CD4-positive, alpha-beta T cell (primary cell): ENCODE measurements around the gene MSGN1. TPM values are rescaled to one million over a fixed set of nuclear protein-coding genes. Genes with fewer than 3 reads are reported as not detected.

Source experiments
- ATAC-seq: fragments of 200-7000 bp; cut with Tn5 transposase; one replicate; pipeline ENCODE4 v1.10.0; 2022; ENCODE audit warnings: mild to moderate bottlenecking; ENCODE audit not compliant: poor library complexity
- CTCF ChIA-PET: fragments of 350-600 bp; sonication (Branson Sonifier 250); formaldehyde crosslinking; loops from one replicate; lab custom pipeline; 2021; ENCODE audit warnings: antibody characterized with exemption, inconsistent platforms; lab: Charles Lee
- POLR2A ChIA-PET: fragments of 350-600 bp; sonication (Branson Sonifier 250); formaldehyde crosslinking; loops from one replicate; lab custom pipeline; 2021; ENCODE audit warnings: antibody characterized with exemption, inconsistent platforms; lab: Charles Lee
- DNase-seq, 14 experiments: peaks; one replicate each; pipeline ENCODE4 v3.0.0-alpha.2; 2013 to 2020; ENCODE audit warnings: mixed read lengths in 2 of 14
- H3K27ac ChIP-seq, 2 donors: one replicate each; pipeline versions ENCODE4 v1.5.1 to v1.7.0; 2013; ENCODE audit warnings: low read length in 2 of 2, low read depth in 1 of 2, mild to moderate bottlenecking in 1 of 2
- H3K27me3 ChIP-seq, 2 experiments: 1 replicate in 1 of 2; 2 replicates in 1 of 2; pipeline versions ENCODE4 v1.6.1 to v1.7.0; 2013; ENCODE audit warnings: low read length in 2 of 2, control low read depth in 1 of 2, mild to moderate bottlenecking in 1 of 2, moderate library complexity in 1 of 2; ENCODE audit not compliant: insufficient read depth in 2 of 2, control insufficient read depth in 1 of 2
- H3K36me3 ChIP-seq: one replicate; pipeline ENCODE4 v1.6.1; 2013; ENCODE audit warnings: low read length, control low read depth; ENCODE audit not compliant: insufficient read depth
- H3K4me1 ChIP-seq: one replicate; pipeline ENCODE4 v1.6.1; 2013; ENCODE audit warnings: low read length, control low read depth; ENCODE audit not compliant: insufficient read depth
- H3K4me3 ChIP-seq: one replicate; pipeline ENCODE4 v1.5.1; 2013; ENCODE audit warnings: mild to moderate bottlenecking, low read length, moderate library complexity
- H3K9me3 ChIP-seq, 2 experiments: 1 replicate in 1 of 2; 2 replicates in 1 of 2; pipeline versions ENCODE4 v1.6.1 to v1.7.0; 2013; ENCODE audit warnings: low read length in 2 of 2, mild to moderate bottlenecking in 2 of 2, control low read depth in 1 of 2, moderate library complexity in 1 of 2; ENCODE audit not compliant: control insufficient read depth in 1 of 2, insufficient read depth in 1 of 2
- H3K27ac Mint-ChIP-seq: one replicate; pipeline ENCODE4 v1.8.0; 2020; ENCODE audit warnings: mixed read lengths
- H3K27me3 Mint-ChIP-seq: one replicate; pipeline ENCODE4 v1.8.0; 2021; ENCODE audit warnings: mixed read lengths
- H3K36me3 Mint-ChIP-seq: one replicate; pipeline ENCODE4 v1.8.0; 2021; ENCODE audit warnings: low read depth, mixed read lengths
- H3K4me1 Mint-ChIP-seq: one replicate; pipeline ENCODE4 v1.8.0; 2021; ENCODE audit warnings: low read depth, mixed read lengths
- H3K4me3 Mint-ChIP-seq: one replicate; pipeline ENCODE4 v1.8.0; 2020; ENCODE audit warnings: mild to moderate bottlenecking, mixed read lengths
- H3K9me3 Mint-ChIP-seq: one replicate; pipeline ENCODE4 v1.8.0; 2020; ENCODE audit warnings: mixed read lengths
- CTCF ChIP-seq: fragments of 200-600 bp; IDR thresholded peaks from one replicate; pipeline ENCODE4 v1.8.0; 2022; ENCODE audit warnings: antibody characterized with exemption, mild to moderate bottlenecking
- intact Hi-C, 2 experiments: fragments of 100-400 bp; cut with DNase I in 1 of 2; cut with micrococcal nuclease in 1 of 2; formaldehyde crosslinking; loops; one replicate each; pipeline versions ENCODE4 v1.15.1 to v1.9.0; 2023 to 2025; cut with DNase I, micrococcal nuclease
- total RNA-seq, 174 experiments: library from RNA in 2 of 174; stranded (reverse) in 2 of 174; gene quantifications; one replicate each; pipeline ENCODE4 v1.2.3 and lab custom pipeline; 2021 to 2026

Gene MSGN1
- total RNA-seq, 2 experiments from 2014 or later, result not detected

DNA sequence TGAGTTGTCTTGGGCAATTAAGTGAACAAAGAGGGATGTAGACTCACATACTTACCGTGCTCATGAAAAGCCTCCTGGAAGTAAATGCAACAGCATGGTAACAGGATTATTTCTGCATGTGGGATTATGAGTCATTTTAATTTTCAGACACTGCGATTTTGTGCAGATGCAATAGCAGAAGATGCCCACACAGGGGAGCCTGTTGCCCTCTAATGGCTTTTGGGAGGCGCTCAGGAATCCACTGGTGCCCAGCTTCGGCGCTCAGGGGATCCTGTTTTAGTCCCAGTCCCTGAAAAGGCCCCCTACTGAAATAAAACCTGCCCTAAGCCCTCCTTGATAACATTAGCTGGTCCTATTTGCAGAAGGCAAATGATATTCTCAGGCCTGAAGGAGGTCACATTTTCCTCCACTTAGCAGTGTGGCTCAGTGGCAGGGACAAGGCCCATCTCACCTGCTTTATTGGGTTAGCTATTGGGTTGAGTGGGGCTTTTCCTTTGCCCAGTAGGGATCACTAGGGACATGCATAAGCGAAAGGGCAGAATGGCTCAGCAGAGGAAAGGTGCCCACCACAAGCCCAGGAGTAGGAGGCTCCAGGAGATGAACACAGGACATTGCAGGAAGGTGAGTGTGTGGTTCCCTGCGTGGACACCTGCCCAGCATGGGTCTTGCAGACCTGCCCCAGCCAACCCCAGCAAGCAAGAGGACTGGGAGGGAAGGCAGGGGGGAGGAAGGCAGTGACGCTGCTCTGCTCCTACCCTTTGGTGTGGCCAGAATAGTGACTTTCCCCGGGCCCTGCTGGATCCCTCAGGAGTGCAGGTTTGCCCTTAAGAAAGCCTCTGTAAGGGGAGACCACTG lies 35.7 kb downstream of the MSGN1 start:
- Mint-ChIP-seq H3K4me1 (no peaks in the 10 kb centered on the region), H3K9me3 (no peaks in the 10 kb centered on the region), H3K36me3 (no peaks in the 10 kb centered on the region), H3K27ac (no peak overlapping the region), H3K4me3 (no peak overlapping the region), H3K27me3 (peaks cover 30% of the 10 kb centered on the region)
- Histone ChIP-seq H3K4me3 (no peak overlapping the region), H3K36me3 (no peaks in the 10 kb centered on the region), H3K27ac (no peak overlapping the region), H3K4me1 (no peaks in the 10 kb centered on the region), H3K27me3 (no peaks in the 10 kb centered on the region), H3K9me3 (no peaks in the 10 kb centered on the region)
- ChIA-PET POLR2A (no interaction called here), CTCF (no interaction called here)
- DNase-seq (peak in 2 of 14 experiments; percentile 8 to 15), ATAC-seq (no peak)
- TF ChIP-seq CTCF, result no peak
- intact Hi-C loops, result no loop called here

DNA sequence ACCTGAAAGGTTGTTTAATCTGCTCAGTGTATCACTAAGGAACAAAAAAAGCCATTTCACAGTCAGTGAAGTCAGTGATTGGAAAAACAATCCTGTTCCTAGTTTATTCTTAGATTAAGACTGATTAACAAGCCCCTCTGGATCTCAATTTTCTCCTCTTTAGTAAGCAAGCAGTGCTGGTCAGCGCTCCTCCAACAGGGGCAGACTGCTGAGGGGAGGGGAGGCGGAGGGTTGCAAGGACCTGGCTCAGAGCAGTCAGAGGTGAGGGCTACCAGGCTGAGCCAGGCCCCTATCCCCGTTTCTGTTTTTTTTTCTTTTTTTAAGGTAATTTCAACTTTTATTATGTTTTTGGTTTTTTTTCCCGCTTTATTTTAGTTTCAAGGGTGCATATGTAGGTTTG lies 37.5 kb downstream of the MSGN1 start:
- Histone ChIP-seq H3K36me3 (no peaks in the 10 kb centered on the region), H3K4me1 (no peaks in the 10 kb centered on the region), H3K4me3 (no peak overlapping the region), H3K27me3 (peaks cover 5 to 6% of the 10 kb centered on the region in 2 experiments), H3K27ac (no peak overlapping the region), H3K9me3 (no peaks in the 10 kb centered on the region)
- no peak overlapping the region for H3K27ac Mint-ChIP-seq
- H3K4me1 Mint-ChIP-seq, result no peaks in the 10 kb centered on the region
- ChIA-PET CTCF (no interaction called here), POLR2A (no interaction called here)
- intact Hi-C loops, result no loop called here
- no peak overlapping the region for H3K4me3 Mint-ChIP-seq
- H3K36me3 Mint-ChIP-seq, result no peaks in the 10 kb centered on the region
- TF ChIP-seq CTCF, result no peak
- DNase-seq (no peak), ATAC-seq (no peak)
- H3K9me3 Mint-ChIP-seq, result no peaks in the 10 kb centered on the region
- H3K27me3 Mint-ChIP-seq, result peaks cover 40% of the 10 kb centered on the region

DNA sequence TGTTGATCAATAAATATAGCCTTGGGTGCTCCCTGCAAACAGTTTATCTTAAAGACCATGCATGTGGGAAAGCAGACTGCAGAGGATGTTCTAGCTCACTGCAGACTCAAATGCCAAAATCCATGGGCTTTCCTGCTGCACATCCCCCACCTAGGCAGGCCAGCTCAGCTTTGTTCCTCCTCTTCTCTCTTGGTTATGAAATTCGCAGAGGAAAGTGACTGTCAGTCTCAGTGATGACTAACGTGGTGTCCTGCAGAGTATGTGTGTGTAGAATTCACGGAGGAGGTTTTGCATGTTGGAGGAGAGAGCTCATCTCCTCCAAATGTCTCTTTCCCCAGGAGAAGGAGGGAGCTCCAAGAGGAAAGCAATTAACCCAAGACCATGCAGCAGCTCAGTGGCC lies 40.8 kb downstream of the MSGN1 start:
- Histone ChIP-seq H3K4me1 (no peaks in the 10 kb centered on the region), H3K27ac (no peak overlapping the region), H3K36me3 (no peaks in the 10 kb centered on the region), H3K4me3 (no peak overlapping the region), H3K9me3 (peaks cover 0 to 4% of the 10 kb centered on the region in 2 experiments), H3K27me3 (peaks cover 5 to 10% of the 10 kb centered on the region in 2 experiments)
- intact Hi-C loops, result no loop called here
- no peak overlapping the region for H3K27ac Mint-ChIP-seq
- no peaks in the 10 kb centered on the region for H3K9me3 Mint-ChIP-seq
- H3K36me3 Mint-ChIP-seq, result no peaks in the 10 kb centered on the region
- H3K4me3 Mint-ChIP-seq, result no peak overlapping the region
- ATAC-seq (no peak), DNase-seq (no peak)
- H3K27me3 Mint-ChIP-seq, result peaks cover 66% of the 10 kb centered on the region
- no peaks in the 10 kb centered on the region for H3K4me1 Mint-ChIP-seq
- ChIA-PET POLR2A (no interaction called here), CTCF (no interaction called here)
- TF ChIP-seq CTCF, result no peak
